ENCODE data around the gene KIF17. TPM values are rescaled to one million over a fixed set of nuclear protein-coding genes. Genes with fewer than 3 reads are reported as not detected.

The KIF17 gene
- total RNA-seq, 3 donors from 2014 or later (not counting 1 experiment from before 2014, with no cell fraction given) = not detected

DNA sequence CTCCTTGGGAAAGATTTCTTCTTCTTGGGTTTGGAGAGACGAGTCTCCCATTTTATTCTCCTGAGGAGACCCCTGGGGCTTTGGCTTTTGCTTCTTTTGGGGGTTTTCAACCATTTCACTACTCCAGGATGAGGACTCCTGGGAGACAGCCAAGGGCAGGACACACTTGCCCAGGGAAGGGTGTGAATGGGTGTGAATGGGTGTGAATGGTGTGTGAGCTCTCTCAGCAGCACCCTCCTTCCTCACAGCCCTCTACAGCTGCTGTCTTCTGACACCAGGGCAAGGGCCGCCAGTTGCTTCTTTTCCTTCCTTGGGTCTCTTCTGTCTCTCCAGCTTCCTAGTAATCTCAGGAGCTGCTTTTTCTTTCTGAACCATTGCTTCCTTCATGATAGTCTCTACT, 24.2 kb downstream of the KIF17 start:
- intact Hi-C loops (cut with micrococcal nuclease) = no loop called here
- Mint-ChIP-seq H3K9me3 (no peaks in the 10 kb centered on the region), H3K27ac (no peak overlapping the region), H3K4me3 (no peak overlapping the region), H3K4me1 (peaks cover 11 to 13% of the 10 kb centered on the region in 2 donors), H3K27me3 (ENCODE audit: low read depth in 2 of 2) (peaks cover 0 to 6% of the 10 kb centered on the region in 2 donors), H3K36me3 (no peaks in the 10 kb centered on the region)
- Histone ChIP-seq H3K27ac (ENCODE audit: low read length) (no peak overlapping the region), H3K4me1 (ENCODE audit: control insufficient read depth, insufficient read depth, low read length) (peaks cover 12% of the 10 kb centered on the region), H3K9me3 (ENCODE audit: control insufficient read depth, insufficient read depth, low read length) (no peaks in the 10 kb centered on the region), H3K36me3 (ENCODE audit: control insufficient read depth, insufficient read depth, low read length) (no peaks in the 10 kb centered on the region), H3K27me3 (ENCODE audit: control insufficient read depth, insufficient read depth, low read length) (no peaks in the 10 kb centered on the region), H3K4me3 (ENCODE audit: low read length) (no peak overlapping the region)
- DNase-seq (no peak), ATAC-seq (no peak)
- 91% methylated on average over 2 of the region's 2 CpGs for WGBS (ENCODE audit: insufficient coverage)
- TF ChIP-seq, protein P1, sequence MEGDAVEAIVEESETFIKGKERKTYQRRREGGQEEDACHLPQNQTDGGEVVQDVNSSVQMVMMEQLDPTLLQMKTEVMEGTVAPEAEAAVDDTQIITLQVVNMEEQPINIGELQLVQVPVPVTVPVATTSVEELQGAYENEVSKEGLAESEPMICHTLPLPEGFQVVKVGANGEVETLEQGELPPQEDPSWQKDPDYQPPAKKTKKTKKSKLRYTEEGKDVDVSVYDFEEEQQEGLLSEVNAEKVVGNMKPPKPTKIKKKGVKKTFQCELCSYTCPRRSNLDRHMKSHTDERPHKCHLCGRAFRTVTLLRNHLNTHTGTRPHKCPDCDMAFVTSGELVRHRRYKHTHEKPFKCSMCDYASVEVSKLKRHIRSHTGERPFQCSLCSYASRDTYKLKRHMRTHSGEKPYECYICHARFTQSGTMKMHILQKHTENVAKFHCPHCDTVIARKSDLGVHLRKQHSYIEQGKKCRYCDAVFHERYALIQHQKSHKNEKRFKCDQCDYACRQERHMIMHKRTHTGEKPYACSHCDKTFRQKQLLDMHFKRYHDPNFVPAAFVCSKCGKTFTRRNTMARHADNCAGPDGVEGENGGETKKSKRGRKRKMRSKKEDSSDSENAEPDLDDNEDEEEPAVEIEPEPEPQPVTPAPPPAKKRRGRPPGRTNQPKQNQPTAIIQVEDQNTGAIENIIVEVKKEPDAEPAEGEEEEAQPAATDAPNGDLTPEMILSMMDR (IDR thresholded peaks at IDR 0.05) = no peak

DNA sequence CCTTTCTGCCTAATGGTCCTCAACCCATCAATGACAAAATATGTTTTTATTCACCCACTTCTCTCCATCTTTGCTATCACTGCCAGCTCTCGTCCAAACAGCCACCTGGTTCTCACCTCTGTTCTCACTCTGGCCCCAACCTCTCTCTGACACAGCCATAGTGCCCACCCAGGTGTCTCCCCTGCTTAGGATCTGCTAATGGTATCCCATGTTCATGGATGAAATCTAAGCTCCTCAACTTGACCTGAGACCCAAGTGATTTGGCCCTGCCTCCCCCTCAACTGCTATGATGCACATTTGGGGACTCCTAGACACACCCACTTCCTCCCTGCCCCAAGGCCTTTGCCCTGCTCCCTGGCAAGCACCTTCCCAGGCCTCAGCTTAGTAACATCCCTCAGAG, 25.9 kb downstream of the KIF17 start:
- Mint-ChIP-seq H3K27me3 (ENCODE audit: low read depth in 2 of 2) (peaks cover 0 to 6% of the 10 kb centered on the region in 2 donors), H3K9me3 (no peaks in the 10 kb centered on the region), H3K27ac (no peak overlapping the region), H3K4me1 (peaks cover 10 to 11% of the 10 kb centered on the region in 2 donors), H3K36me3 (no peaks in the 10 kb centered on the region), H3K4me3 (no peak overlapping the region)
- TF ChIP-seq, protein P1 (IDR thresholded peaks at IDR 0.05) = no peak
- peaks cover 8% of the 10 kb centered on the region for H3K4me1 ChIP-seq (ENCODE audit: control insufficient read depth, insufficient read depth, low read length)
- no peaks in the 10 kb centered on the region for H3K9me3 ChIP-seq (ENCODE audit: control insufficient read depth, insufficient read depth, low read length)
- H3K27me3 ChIP-seq (ENCODE audit: control insufficient read depth, insufficient read depth, low read length) = no peaks in the 10 kb centered on the region
- intact Hi-C loops (cut with micrococcal nuclease) = no loop called here
- no peak overlapping the region for H3K4me3 ChIP-seq (ENCODE audit: low read length)
- no peaks in the 10 kb centered on the region for H3K36me3 ChIP-seq (ENCODE audit: control insufficient read depth, insufficient read depth, low read length)
- no peak overlapping the region for H3K27ac ChIP-seq (ENCODE audit: low read length)
- WGBS (ENCODE audit: insufficient coverage) = 68% methylated on average over 1 of the region's 1 CpG
- ATAC-seq (no peak), DNase-seq (no peak)

DNA sequence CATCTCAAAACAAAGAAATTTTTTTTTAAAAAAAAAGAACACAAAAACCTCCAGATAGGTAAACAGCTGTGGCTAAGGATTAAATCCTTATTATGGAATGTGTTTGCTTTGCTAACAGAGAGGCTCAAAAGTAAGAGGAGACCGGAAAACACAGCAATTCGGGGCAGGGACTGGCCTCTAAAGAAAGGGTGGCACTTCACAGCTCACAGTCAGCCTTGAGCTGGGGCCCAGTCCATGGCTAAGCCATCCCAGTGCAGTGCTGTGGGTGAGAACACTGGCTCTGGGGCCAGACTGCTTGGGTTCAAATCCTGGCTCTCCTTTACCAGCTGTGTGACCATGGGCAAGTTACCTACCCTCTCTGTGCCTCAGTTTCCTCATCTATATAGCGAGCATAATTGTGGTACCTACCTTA, 28.2 kb downstream of the KIF17 start:
- intact Hi-C loops (cut with micrococcal nuclease) = no loop called here
- Histone ChIP-seq H3K27ac (ENCODE audit: low read length) (no peak overlapping the region), H3K4me3 (ENCODE audit: low read length) (no peak overlapping the region), H3K9me3 (ENCODE audit: control insufficient read depth, insufficient read depth, low read length) (no peaks in the 10 kb centered on the region), H3K27me3 (ENCODE audit: control insufficient read depth, insufficient read depth, low read length) (no peaks in the 10 kb centered on the region), H3K36me3 (ENCODE audit: control insufficient read depth, insufficient read depth, low read length) (no peaks in the 10 kb centered on the region), H3K4me1 (ENCODE audit: control insufficient read depth, insufficient read depth, low read length) (no peaks in the 10 kb centered on the region)
- no peak for ATAC-seq
- no peak overlapping the region for H3K27ac Mint-ChIP-seq
- no peak overlapping the region for H3K4me3 Mint-ChIP-seq
- no peaks in the 10 kb centered on the region for H3K27me3 Mint-ChIP-seq (ENCODE audit: low read depth in 2 of 2)
- no peak for DNase-seq
- WGBS (ENCODE audit: insufficient coverage) = 75% methylated on average over 3 of the region's 3 CpGs
- no peaks in the 10 kb centered on the region for H3K9me3 Mint-ChIP-seq
- H3K4me1 Mint-ChIP-seq = no peaks in the 10 kb centered on the region
- TF ChIP-seq, protein P1 (IDR thresholded peaks at IDR 0.05) = no peak
- H3K36me3 Mint-ChIP-seq = no peaks in the 10 kb centered on the region

All from natural killer cell (primary cell).